ENCODE results near the gene DNLZ. TPM values are rescaled to one million over a fixed set of nuclear protein-coding genes. Genes with fewer than 3 reads are reported as not detected.

The DNLZ gene
- total RNA-seq, 1 donor from 2014 or later = 24.9 TPM

DNA sequence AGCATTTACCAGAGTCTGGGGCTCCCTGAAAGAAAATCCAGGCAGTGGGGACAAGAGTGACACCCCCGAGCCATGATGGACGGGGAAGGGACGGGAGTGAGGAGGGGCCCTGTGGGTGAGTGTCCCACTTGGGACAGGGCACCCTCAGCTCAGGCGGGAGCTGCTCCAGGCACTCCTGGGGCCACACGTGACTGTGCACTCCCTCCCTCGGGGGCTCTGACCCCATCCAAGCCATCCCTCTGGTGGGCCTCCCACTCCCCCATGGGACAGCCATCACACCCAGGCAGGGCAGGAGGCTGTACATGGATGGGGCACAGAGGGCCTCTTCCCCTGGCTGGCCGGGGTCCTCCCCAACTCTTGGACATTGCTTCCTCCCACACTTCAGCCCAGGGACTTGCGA, 12.9 kb upstream of the DNLZ start:
- DNase-seq (ENCODE audit: low spot score) = no peak

DNA sequence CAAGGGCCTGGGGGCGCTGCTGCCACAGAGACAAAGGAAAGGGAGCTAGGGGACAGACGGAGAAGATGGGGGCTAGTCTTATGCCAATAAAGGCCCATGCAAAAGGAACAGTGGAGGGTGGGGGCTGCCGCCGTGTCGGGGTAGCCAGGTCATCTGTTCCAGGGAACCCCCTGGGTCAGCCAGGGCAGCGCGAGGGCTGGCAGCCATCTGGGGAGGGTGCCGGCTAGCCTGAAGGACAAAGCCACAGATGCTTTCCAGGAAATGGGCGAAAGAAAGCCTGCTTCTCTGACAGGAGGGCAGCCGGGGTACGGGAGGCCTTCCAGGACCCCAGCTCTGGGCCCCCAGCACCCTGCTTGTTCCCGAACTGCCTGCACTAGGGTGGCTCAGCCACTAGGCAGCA, 11.6 kb upstream of the DNLZ start:
- no peak for DNase-seq (ENCODE audit: low spot score)

DNA sequence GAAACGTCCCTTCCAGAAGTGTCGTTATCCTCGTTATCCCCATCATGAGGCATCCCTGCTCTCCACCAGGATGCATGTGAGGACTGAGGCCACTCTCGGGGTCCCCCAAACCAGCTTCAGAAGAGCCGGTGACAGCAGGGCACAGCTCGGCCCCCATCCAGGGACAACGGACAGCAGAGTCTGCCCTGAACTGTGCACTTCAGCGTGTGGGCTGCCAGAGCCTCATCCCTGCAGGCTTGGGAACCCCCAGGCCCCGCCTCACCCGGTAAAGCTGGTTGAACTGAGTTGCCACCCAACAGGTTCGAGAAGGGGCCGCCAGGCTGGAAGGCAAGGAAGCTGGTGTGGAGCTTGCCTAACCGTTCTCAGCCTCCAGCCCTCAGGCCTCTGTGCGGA, 10.6 kb upstream of the DNLZ start:
- DNase-seq (ENCODE audit: low spot score) = no peak

DNA sequence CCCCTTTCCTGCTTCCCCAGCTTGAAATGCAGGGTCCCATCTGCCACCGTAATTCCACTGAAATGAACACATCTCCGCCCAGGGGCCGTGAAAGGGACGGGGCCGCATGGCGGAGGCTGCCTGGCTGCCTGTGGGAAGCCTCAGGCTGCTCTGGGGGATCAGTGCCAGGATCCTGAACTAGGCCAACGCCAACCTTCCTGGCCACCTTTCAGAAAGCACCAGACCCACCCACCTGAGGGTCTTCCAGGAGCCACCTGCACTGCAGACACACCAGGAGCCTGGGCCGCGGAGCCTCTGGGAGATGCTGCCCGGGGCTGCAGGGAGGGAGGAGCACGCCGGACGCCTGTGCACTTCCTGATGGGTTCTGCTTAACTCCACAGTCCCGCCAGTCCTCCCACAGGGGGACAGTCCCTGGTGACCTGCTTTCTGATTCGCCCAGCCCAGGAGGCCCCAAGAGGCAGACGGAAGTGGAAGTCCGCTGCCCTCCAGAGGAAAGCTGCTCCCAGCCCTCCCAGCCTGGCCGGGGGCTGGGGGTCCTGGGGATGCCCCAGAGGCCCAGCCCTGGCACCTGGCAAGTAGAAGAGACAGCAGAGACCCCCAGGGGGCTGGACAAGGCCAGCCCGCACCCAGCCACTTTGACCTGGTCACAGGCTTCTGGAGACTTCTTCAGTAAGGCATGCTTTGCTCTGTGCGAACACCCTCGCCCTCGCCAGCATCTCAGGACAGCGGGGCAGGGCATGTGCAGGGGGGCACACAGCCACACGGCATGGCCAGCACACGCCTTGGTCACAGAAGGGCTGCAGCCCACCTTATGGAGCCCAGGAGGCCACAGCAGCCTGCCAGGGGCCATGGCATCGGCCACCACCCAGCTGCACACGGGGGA, 10.0 kb upstream of the DNLZ start, which contains the start of gene CARD9:
Gene CARD9, minus strand, starts transcription at position 370 of the 883 bp plus-strand sequence. CDS start 1,591 bp downstream, outside the sequence.
- no peak for DNase-seq (ENCODE audit: low spot score)

DNA sequence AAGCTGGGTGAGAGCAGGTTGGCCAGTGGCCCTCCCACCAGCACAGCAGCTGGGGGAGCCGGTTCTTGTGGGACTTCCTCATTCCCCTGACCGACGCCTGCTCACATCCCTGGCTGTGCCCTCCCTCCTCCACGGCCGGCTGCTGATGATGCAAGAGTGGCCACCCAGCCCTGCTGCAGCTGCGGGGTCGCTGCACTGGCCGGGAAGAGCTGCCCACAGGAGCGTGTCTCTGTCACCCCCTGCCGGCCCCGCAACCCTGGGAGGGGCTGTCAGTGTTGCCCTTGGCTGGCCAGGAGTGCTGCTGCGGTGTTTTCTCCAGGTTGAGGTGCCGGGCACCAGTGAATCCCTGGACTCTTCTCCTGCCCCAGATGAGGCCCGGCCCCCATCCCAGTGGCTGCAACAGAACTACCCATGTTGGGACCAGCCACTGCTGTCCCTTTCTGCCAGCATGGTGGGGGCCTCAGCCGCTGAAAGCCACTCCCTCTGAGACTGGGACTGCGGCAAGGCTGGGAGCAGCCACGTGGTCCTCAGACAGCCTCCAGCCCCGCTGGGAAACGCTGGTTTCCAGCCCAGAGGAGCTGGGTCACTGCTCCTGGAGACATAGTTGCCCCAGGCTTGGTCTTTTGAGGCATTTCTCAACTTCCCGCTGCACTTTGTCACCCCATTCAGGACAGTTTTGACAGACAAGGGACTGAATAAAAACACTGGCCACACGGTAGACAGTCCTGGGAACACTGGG, 9.2 kb upstream of the DNLZ start:
- DNase-seq (ENCODE audit: low spot score) = peak; percentile 88

DNA sequence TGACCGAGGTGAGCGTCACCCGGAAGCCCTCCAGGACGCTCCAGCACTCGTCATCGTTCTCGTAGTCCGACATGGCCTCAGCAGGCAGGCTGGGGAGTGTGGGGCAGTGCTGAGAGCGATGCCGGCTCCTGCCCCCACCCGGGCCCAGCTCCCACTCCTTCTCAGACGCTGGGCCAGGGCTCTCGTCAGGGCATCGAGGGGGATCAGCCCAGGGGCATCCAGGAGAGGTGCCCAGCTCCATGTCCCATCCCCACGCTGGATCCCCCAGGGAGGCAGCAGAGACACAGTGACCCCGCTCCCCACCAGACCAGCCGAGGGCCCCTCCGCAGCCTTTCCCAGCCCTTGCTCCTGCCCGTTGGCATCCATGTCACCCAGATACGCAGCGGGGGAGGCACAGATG, 8.5 kb upstream of the DNLZ start:
- DNase-seq (ENCODE audit: low spot score) = no peak

DNA sequence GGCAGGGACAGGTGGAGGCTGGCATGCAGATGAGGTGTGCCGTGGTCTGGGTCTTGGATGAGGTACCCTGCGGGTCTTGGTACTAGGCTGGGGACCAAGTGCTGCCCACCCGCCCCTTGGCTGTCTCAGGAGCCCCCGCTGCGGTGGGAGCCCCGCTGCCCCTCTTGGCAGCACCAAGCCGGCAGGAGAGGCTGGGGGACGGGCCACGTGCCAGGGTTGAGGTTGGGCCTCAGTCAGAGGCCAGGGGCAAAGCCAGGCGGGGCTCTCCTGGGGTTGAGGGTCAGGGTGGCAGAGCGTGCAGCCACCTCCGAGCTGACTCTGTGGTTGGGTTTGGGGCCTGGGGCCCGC, 8.0 kb upstream of the DNLZ start:
- DNase-seq (ENCODE audit: low spot score) = no peak

DNA sequence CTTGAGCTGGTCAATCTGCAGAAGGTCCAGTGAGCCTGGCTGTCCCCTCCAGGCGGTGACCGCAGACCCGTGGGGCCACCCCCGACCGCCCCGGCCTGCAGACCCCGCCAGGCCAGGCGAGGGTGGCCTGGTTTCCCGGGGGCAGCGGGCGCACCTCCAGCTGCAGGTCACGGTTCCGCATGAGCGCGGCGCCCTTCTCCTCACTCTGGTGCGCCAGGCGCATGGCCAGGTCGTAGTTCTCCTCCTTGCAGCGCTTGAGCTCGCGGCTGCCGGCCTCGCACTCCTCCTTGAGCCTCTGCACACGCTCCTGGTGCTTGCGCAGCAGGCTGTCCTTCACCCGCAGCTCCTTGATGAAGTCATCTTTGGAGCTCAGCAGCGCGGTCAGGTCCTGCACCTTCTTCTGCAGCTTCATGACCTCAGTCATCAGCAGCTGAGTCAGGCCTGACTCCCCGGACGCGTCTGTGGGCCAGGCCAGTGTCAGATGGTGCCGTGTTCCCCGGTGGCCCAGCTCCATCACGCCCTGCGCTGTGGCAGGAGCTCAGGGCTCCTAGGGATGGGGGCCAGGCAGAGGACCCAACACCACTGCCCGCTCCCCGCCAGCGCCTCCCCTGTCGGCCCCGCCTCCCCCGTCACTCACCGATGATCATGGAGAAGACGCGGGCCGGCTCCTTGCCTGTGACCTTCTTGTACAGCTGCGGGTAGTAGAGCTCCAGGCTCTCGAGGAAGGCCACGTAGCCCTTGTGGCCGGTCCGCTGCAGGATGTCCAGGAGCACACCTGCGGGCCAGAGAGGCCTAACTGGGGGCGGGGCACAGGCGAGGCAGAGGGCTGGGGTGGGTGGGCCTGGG, 7.4 kb upstream of the DNLZ start:
- DNase-seq (ENCODE audit: low spot score) = no peak

DNA sequence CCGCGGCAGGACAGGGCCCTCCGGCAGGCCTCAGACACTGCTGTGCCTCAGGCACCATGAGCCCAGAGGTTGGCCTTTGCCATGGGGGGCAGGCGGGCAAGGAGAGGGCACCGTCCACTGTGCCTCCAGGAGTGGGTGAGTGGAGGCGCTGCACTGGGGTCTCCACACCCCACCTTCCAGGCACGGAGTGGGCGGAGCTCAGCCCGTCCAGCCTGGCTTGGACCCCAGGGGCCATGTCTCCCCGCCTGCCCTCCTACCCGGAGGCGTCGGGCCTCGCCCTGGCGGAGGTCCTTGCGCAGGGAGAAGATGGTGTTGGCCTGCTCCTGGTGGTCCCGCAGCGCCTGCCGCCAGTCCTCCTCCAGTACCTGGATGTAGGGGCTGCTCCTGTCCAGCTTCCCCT, 6.5 kb upstream of the DNLZ start:
- DNase-seq (ENCODE audit: low spot score) = no peak

DNA sequence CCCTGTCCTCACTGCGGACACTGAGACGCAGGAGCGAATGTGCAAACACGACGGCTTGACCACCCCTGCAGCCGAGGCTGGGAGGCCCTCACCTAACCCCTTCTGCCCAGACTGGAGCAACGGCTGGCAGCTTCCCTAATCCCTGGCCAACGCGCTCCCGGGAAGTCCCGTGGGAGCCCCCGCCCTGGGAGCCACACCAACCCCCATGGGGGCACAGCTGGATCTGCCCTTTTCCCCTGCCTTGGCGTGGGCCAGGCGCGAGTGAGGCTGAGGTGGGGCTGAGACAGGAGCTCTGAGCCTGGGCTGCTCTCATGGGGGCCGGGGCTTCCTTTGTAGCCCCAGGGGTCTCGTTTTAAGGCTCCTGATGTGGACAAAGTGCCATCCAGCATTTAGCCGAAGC, 4.6 kb upstream of the DNLZ start:
- no peak for DNase-seq (ENCODE audit: low spot score)

DNA sequence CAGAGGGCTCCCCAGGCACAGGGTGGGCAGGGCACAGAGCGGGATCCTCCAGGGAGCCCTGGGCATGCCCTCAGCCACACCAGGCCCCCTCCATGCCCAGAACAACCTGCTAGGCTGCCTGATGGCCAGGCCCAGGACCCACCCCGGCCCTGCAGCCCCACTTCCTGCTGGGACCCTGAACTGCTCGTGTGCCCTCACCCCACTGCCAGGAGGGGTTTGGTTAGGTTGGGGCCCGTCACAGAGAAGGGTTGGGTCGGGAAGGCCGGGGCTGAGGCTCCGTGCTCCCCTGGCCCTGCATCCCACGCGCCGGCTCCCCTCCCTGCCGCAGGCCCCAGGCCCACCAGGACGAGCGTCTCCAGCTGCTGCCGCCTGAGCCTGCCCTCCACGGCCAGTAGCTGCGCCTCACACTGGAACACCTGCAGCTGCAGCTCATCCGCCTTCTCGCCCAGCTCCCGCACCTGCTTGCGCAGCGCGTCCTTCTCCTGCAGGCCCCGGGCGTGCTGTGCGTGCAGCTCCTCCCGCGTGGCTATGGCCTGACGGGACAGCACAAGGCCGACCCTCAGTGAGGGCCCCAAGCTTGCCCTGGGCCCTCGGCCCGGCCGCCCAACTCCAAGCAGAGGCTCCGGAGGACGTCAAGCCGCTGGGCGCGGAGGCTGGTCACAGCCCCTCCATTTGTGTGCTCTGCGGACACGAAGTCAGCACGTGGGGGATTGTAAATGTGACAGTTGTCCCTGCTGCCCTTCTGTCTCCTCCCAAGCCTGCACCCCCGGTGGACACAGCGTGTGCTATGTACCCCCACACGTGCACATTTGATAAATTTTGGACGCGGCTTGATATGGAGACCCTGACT, 4.0 kb upstream of the DNLZ start:
- DNase-seq (ENCODE audit: low spot score) = no peak

DNA sequence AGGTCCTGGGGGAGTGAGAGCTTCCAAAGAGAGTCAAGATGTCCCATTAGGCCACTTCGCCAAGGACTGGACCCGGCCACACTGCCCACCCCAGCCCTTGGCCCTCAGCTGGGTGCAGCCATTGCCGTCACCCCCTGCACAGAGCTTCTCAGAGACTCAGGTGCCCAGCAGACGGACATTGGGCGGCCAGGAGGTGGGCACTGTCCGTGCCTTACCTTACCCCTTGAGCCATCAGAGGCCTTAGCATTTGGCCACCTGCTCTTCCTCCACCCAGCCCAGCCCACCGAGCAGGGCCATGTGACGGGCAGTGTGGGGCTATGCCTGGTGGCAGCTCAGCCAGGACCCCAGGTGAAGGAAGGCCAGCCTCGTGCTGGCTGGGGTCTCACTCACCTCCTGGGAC, 3.3 kb upstream of the DNLZ start:
- no peak for DNase-seq (ENCODE audit: low spot score)

DNA sequence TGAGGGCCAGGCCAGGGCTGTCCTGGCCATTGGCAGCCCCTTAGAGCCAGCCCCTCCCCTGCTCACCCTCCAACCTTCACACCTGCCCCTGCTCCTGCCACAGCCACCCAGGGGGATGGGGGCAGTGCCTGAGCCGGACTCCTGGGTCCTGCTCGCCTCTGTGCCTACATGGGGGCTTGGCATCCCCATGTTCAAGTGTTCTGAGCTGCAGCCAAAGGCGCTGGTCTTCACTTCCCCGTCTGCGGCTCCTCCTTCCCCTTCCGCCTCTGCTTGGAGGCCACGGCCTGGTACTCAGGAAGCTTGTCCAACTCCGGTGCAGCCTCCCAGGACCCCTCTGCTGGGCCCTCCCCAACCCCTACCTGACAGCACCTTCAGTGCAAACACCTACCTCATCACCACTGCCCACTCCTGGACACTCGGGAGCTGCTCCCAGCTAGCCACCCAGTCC, 2.3 kb upstream of the DNLZ start:
- DNase-seq (ENCODE audit: low spot score) = no peak

DNA sequence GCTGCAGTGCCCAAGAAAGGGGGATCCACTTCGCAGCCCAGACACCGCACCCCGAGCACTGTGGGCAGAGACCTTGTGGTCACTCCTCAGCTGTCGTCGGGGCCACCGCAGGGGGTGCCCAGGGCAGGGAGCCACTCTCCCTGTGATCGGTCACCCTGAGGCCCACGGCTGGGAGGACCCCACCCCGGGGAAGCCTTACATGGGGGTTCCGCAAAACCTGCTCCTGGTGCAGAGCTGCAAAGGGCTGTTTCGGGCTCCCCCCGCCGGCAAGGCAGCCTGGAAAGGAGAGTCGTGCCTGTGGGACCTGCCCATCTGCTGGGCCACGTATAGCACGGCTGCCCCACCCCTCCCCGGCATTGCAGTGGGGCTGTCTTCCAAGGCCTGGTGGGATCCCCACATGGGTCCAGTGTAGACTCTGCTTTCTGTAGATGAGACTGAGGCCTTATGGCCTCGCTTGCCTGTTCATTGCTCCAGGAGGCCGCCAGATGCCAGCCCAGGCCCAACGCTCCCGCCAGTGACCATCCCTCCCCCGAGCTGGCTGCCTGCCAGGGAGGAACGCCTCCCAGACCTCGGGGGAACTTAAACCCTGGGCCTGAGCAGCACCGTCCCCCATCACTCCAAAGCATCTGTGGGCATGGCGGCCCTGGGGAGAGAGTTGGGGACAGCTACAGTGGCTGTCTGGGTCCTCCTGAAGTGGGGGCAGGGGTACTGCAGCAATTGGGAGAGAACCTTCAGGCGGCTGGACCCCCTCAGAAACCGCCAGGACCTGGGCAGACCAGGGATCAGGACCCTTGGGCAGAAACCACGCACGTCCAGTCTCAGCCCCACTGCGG, 1.6 kb upstream of the DNLZ start:
- DNase-seq (ENCODE audit: low spot score) = no peak

DNA sequence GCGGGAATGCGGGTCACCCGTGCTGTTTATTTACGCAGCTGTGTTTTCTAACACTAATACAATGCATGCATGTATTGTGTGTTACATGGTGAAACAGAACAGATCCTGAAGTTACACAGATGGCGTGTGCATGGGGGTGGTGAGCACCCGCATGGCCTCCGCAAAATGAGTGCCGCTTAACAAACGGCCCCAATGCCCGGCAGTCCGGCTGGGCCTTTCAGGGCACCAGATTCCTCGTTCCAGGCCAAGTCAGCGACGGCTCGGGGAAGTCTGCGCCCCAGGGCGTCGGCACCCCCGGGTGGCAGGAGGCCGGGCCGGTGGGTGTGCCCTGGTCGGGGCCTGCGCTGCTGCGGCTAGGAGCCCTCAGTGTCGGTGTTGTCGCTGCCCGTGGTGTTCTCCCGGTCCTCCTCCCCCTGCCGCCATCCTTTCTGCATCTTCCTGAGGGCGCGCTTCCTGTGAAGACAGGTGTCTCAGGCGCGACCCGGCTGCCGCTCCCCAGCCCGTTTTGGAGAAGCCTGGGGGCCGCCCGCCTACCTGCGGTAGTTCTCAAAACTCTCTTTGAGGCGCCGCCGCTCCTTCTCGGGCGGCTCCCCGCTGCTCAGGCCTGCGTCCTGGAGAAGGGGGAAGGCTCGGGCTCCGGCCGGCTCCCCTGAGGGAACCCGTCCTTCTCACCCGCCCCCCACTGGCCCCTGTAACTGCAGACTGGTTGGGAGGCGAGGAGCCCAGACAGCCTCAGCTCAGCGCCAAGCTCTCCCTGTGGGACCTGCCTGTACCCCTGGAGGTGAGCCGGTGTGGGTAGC, 605 bp upstream of the DNLZ start:
- no peak for DNase-seq (ENCODE audit: low spot score)

DNA sequence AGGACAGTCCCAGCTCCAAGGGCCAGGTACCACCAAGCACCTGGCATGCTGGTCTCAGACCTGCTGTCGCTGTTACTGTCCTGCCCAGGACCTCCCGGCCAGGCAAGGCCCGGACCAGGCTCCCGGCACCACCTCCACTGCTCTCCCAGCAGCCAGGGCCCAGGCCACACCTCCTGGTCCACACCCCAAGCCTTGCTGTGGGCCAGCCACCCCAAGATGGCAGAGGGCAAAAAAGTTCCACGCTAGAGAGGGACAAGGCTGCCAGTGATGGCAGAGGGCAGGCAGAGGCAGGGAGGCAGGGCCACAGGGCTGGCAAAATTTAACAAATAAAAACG, 1.1 kb downstream of the DNLZ start:
- no peak for DNase-seq (ENCODE audit: low spot score)

DNA sequence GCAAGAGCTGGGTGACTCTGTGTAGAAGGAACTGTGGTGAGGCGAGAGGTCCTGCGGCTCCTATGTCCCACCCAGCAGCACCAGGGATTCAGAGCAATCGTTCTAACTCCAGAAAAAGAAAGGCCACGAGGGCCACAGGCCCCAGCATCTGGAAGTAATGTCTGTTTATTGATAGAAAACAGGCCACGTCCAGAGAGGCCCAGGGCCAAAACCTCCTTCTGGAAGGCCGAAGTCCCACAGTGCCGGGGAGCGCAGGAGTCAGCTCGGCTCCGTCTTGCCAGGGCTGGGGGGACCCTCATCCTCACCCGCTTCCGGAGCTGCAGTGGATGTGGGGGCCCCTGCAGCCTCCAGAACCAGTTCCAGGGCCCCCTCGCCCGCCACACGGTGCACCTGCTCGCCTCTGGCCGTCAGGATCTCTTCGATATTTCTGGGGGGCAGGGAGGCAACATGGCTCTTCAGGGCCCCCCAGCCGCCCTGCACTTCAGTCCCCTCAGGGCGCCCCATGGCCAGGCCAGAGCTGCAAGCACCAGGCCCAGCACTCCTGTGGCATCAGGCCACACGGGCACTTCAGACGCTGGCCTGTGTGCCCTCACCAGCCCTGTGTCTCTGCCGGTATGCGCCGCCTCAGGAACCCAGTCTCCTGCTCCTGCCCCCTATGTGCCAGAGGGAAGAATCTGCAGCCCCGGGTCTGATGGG, 1.6 kb downstream of the DNLZ start:
- DNase-seq (ENCODE audit: low spot score) = no peak

DNA sequence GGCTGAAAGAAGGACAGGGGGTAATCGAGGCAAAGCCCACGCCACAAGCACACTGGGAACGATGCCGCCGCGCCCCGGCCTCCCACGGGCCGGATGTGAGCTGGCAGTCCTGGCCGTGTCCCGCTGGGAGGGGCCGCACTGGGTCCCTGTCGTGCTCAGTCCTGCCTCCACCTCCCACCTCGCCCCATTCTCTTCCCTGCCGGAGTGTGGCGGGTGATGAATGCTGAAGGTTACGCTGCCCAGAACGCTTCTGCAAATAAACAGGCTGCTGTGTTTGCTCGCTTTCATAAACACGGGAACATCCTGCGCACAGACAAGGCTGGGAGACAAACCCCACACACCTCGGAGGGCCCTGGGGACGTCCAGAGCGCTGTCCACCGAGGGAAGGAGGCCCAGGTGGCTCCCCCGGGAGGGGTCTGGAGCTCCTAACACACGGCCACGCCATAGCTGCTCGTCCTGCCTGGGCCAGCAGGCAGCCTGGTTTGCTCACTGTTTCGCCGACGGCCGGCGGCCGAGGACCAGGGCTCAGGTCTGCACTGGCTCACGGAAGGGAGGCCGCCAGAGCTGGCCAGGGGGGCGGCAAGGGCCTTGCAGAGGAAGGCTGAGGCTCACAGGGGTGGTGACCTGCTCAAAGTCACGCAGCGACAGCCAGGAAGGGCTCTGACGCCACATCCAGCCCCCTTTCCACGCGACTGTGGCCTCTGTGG, 2.3 kb downstream of the DNLZ start:
- no peak for DNase-seq (ENCODE audit: low spot score)

All from ureter (tissue), 1 donor.